H9 (cell line): ENCODE measurements around the gene RAD51AP2. TPM values are rescaled to one million over a fixed set of nuclear protein-coding genes. Genes with fewer than 3 reads are reported as not detected.

Experiments
- DNase-seq: peaks from one replicate; pipeline ENCODE4 v3.0.0-alpha.2; 2017
- H2AFZ ChIP-seq: one replicate; pipeline ENCODE4 v1.6.1; 2013; ENCODE audit warnings: mild to moderate bottlenecking, low read length, control low read depth, moderate library complexity
- H2AK5ac ChIP-seq: 2 replicates; pipeline ENCODE4 v1.6.1; 2013; ENCODE audit warnings: low read length, control low read depth, mixed read lengths; ENCODE audit not compliant: insufficient read length
- H2BK120ac ChIP-seq: one replicate; pipeline ENCODE4 v1.6.1; 2013; ENCODE audit warnings: low read depth, mild to moderate bottlenecking, low read length, control low read depth, inconsistent platforms; ENCODE audit not compliant: poor library complexity, severe bottlenecking
- H2BK12ac ChIP-seq: 2 replicates; pipeline ENCODE4 v1.6.1; 2013; ENCODE audit warnings: low read length, control low read depth, mixed read lengths, low read depth; ENCODE audit not compliant: insufficient read length
- H2BK15ac ChIP-seq: 2 replicates; pipeline ENCODE4 v1.6.1; 2013; ENCODE audit warnings: low read depth, low read length, control low read depth
- H2BK20ac ChIP-seq: one replicate; pipeline ENCODE4 v1.6.1; 2013; ENCODE audit warnings: low read depth, mild to moderate bottlenecking, low read length, control low read depth, inconsistent platforms; ENCODE audit not compliant: poor library complexity, severe bottlenecking
- H2BK5ac ChIP-seq: 2 replicates; pipeline ENCODE4 v1.6.1; 2013; ENCODE audit warnings: low read length, control low read depth, mixed read lengths; ENCODE audit not compliant: insufficient read length
- H3K14ac ChIP-seq: 2 replicates; pipeline ENCODE4 v1.6.1; 2013; ENCODE audit warnings: low read length, control low read depth; ENCODE audit not compliant: insufficient read depth
- H3K18ac ChIP-seq: 2 replicates; pipeline ENCODE4 v1.6.1; 2013; ENCODE audit warnings: low read depth, mild to moderate bottlenecking, mixed read lengths, low read length, control low read depth; ENCODE audit not compliant: insufficient read length
- H3K23ac ChIP-seq: 2 replicates; pipeline ENCODE4 v1.6.1; 2013; ENCODE audit warnings: low read length, control low read depth, mixed read lengths, low read depth; ENCODE audit not compliant: insufficient read length
- H3K23me2 ChIP-seq: 2 replicates; pipeline ENCODE4 v1.6.1; 2013; ENCODE audit warnings: low read depth, mild to moderate bottlenecking, mixed read lengths, low read length, control low read depth; ENCODE audit not compliant: insufficient read length, poor library complexity, severe bottlenecking
- H3K27ac ChIP-seq: 2 replicates; pipeline ENCODE4 v1.5.1; 2013; ENCODE audit warnings: low read length, control low read depth, mixed read lengths, low read depth; ENCODE audit not compliant: insufficient read length
- H3K27me3 ChIP-seq: 2 replicates; pipeline ENCODE4 v1.6.1; 2013; ENCODE audit warnings: low read length, control low read depth, inconsistent platforms; ENCODE audit not compliant: insufficient read depth
- H3K4ac ChIP-seq: 2 replicates; pipeline ENCODE4 v1.6.1; 2013; ENCODE audit warnings: low read depth, mild to moderate bottlenecking, control low read depth, inconsistent platforms, low read length, moderate library complexity
- H3K4me1 ChIP-seq: 2 replicates; pipeline ENCODE4 v1.6.1; 2013; ENCODE audit warnings: low read length, control low read depth, inconsistent platforms; ENCODE audit not compliant: insufficient read depth
- H3K4me2 ChIP-seq: 2 replicates; pipeline ENCODE4 v1.6.1; 2013; ENCODE audit warnings: low read length, control low read depth, mixed read lengths; ENCODE audit not compliant: insufficient read length, insufficient read depth
- H3K56ac ChIP-seq: 2 replicates; pipeline ENCODE4 v1.6.1; 2013; ENCODE audit warnings: low read depth, mild to moderate bottlenecking, mixed read lengths, low read length, control low read depth; ENCODE audit not compliant: insufficient read length
- H3K79me1 ChIP-seq: 2 replicates; pipeline ENCODE4 v1.6.1; 2013; ENCODE audit warnings: low read depth, mild to moderate bottlenecking, moderate library complexity, low read length, control low read depth, inconsistent platforms; ENCODE audit not compliant: insufficient read depth, poor library complexity, severe bottlenecking
- H3K79me2 ChIP-seq: 2 replicates; pipeline ENCODE4 v1.6.1; 2013; ENCODE audit warnings: low read length, control low read depth, inconsistent platforms; ENCODE audit not compliant: insufficient read depth
- H3K9ac ChIP-seq: 2 replicates; pipeline ENCODE4 v1.6.1; 2013; ENCODE audit warnings: low read length, control low read depth, mixed read lengths; ENCODE audit not compliant: insufficient read length; ENCODE audit errors: extremely low read depth
- H3K9me3 ChIP-seq: one replicate; pipeline ENCODE4 v1.6.1; 2013; ENCODE audit warnings: low read depth, low read length, inconsistent platforms; ENCODE audit not compliant: control insufficient read depth
- H3T11ph ChIP-seq: one replicate; pipeline ENCODE4 v1.6.1; 2013; ENCODE audit warnings: mild to moderate bottlenecking, low read length, control low read depth, inconsistent platforms
- H4K20me1 ChIP-seq: one replicate; pipeline ENCODE4 v1.6.1; 2013; ENCODE audit not compliant: control insufficient read depth, insufficient read length, insufficient read depth
- H4K5ac ChIP-seq: 2 replicates; pipeline ENCODE4 v1.6.1; 2013; ENCODE audit warnings: low read depth, mild to moderate bottlenecking, mixed read lengths, low read length, control low read depth; ENCODE audit not compliant: insufficient read length
- H4K8ac ChIP-seq: replicated peaks from 2 replicates; pipeline ENCODE4 v1.6.1; 2013; ENCODE audit warnings: low read length, control low read depth, mixed read lengths, low read depth; ENCODE audit not compliant: insufficient read length
- H4K91ac ChIP-seq: 2 replicates; pipeline ENCODE4 v1.6.1; 2013; ENCODE audit warnings: low read depth, mild to moderate bottlenecking, moderate library complexity, mixed read lengths, low read length, control low read depth; ENCODE audit not compliant: insufficient read length
- H3K27ac Mint-ChIP-seq, 3 experiments: 2 replicates in 2 of 3; 3 replicates in 1 of 3; pipeline ENCODE4 v1.8.0; 2020 to 2021; ENCODE audit warnings: mixed read lengths in 3 of 3, mild to moderate bottlenecking in 1 of 3, moderate library complexity in 1 of 3
- H3K27me3 Mint-ChIP-seq: 2 replicates; pipeline ENCODE4 v1.8.0; 2021; ENCODE audit warnings: low read depth, mild to moderate bottlenecking, moderate library complexity, mixed read lengths
- H3K36me3 Mint-ChIP-seq, 3 experiments: 2 replicates in 2 of 3; 3 replicates in 1 of 3; pipeline ENCODE4 v1.8.0; 2020 to 2021; ENCODE audit warnings: low read depth in 3 of 3, mixed read lengths in 3 of 3; ENCODE audit not compliant: insufficient read depth in 1 of 3
- H3K4me1 Mint-ChIP-seq, 2 experiments: 2 replicates each; pipeline ENCODE4 v1.8.0; 2020; ENCODE audit warnings: mixed read lengths in 2 of 2
- H3K4me3 Mint-ChIP-seq, 2 experiments: 2 replicates in 1 of 2; 3 replicates in 1 of 2; pipeline ENCODE4 v1.8.0; 2020 to 2021; ENCODE audit warnings: mild to moderate bottlenecking in 2 of 2, mixed read lengths in 2 of 2, moderate library complexity in 1 of 2
- H3K9me3 Mint-ChIP-seq, 2 experiments: 2 replicates in 1 of 2; 3 replicates in 1 of 2; pipeline ENCODE4 v1.8.0; 2020; ENCODE audit warnings: mild to moderate bottlenecking in 2 of 2, mixed read lengths in 2 of 2, moderate library complexity in 1 of 2
- WGBS: extraction: QIAGEN DNeasy Blood & Tissue Kit; methylation state at CpG from one replicate; pipeline ENCODE4 v1.1.7; 2013; ENCODE audit warnings: missing lambda C conversion rate, low lambda C conversion rate, mixed read lengths; ENCODE audit not compliant: insufficient read length; ENCODE audit errors: extremely low coverage; 5-methylcytosine and 5-hydroxymethylcytosine counted together
- total RNA-seq: library from RNA; stranded (reverse); gene quantifications from 2 replicates; pipeline ENCODE4 v1.2.1, GENCODE V29; 2021
- TF ChIP-seq, protein P1 (sequence below): fragments of 200-600 bp; sonication (generic); conservative IDR thresholded peaks from 3 replicates; pipeline ENCODE4 v1.8.0; 2021; ENCODE audit warnings: antibody characterized with exemption, mild to moderate bottlenecking

The RAD51AP2 gene
- total RNA-seq, 1 experiment from 2014 or later = 0.07 TPM

GRCh38 chr2:17476830-17477229 is 41.4 kb downstream of the RAD51AP2 start:
- H3K18ac ChIP-seq = no peak overlapping the region
- no peak overlapping the region for H2BK20ac ChIP-seq
- H4K91ac ChIP-seq = no peak overlapping the region
- Mint-ChIP-seq H3K36me3 (no peaks in the 10 kb centered on the region), H3K4me1 (peaks cover 12 to 13% of the 10 kb centered on the region in 2 experiments), H3K27me3 (no peaks in the 10 kb centered on the region), H3K4me3 (no peak overlapping the region), H3K27ac (no peak overlapping the region), H3K9me3 (no peaks in the 10 kb centered on the region; a peak in 1 of 5 replicates)
- WGBS = no CpG with 5 or more reads among the region's 2 CpGs
- no peak overlapping the region for H3K14ac ChIP-seq
- H3K79me2 ChIP-seq = no peaks in the 10 kb centered on the region
- H3K27ac ChIP-seq = no peak overlapping the region
- no peak overlapping the region for H3K23ac ChIP-seq
- TF ChIP-seq, protein P1, sequence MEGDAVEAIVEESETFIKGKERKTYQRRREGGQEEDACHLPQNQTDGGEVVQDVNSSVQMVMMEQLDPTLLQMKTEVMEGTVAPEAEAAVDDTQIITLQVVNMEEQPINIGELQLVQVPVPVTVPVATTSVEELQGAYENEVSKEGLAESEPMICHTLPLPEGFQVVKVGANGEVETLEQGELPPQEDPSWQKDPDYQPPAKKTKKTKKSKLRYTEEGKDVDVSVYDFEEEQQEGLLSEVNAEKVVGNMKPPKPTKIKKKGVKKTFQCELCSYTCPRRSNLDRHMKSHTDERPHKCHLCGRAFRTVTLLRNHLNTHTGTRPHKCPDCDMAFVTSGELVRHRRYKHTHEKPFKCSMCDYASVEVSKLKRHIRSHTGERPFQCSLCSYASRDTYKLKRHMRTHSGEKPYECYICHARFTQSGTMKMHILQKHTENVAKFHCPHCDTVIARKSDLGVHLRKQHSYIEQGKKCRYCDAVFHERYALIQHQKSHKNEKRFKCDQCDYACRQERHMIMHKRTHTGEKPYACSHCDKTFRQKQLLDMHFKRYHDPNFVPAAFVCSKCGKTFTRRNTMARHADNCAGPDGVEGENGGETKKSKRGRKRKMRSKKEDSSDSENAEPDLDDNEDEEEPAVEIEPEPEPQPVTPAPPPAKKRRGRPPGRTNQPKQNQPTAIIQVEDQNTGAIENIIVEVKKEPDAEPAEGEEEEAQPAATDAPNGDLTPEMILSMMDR = no peak
- H4K8ac ChIP-seq = no peak overlapping the region
- H3K56ac ChIP-seq = no peak overlapping the region
- H3K4me1 ChIP-seq = peaks cover 5% of the 10 kb centered on the region; the same call in 1 of the 2 replicates
- no peak overlapping the region for H3K4ac ChIP-seq
- no peak overlapping the region for H2BK5ac ChIP-seq
- no peak overlapping the region for H2BK12ac ChIP-seq
- H3K27me3 ChIP-seq = no peaks in the 10 kb centered on the region
- H3T11ph ChIP-seq = no peak overlapping the region
- H3K9ac ChIP-seq = no peak overlapping the region
- no peak overlapping the region for H2BK15ac ChIP-seq
- H4K20me1 ChIP-seq = no peaks in the 10 kb centered on the region
- no peaks in the 10 kb centered on the region for H3K79me1 ChIP-seq
- no peak for DNase-seq
- H2BK120ac ChIP-seq = no peak overlapping the region
- H2AK5ac ChIP-seq = no peak overlapping the region
- H2AFZ ChIP-seq = no peak overlapping the region
- H3K4me2 ChIP-seq = no peak overlapping the region
- H4K5ac ChIP-seq = no peak overlapping the region
- no peaks in the 10 kb centered on the region for H3K9me3 ChIP-seq
- H3K23me2 ChIP-seq = no peaks in the 10 kb centered on the region
